Testis (tissue), 3 donors: ENCODE data around the gene EGFR. TPM values are rescaled to one million over a fixed set of nuclear protein-coding genes. Genes with fewer than 3 reads are reported as not detected.
A peak's percentile ranks its signal among the peaks of the same experiment; 100 is the strongest.

ENCODE experiments used
- DNase-seq: peaks from one replicate; pipeline ENCODE4 v3.0.0-alpha.2; 2019
- H3K27ac ChIP-seq, 2 donors: fragments of 200-600 bp; sonication (generic); one replicate each; pipeline ENCODE4 v1.5.1; 2019
- H3K27me3 ChIP-seq: fragments of 200-600 bp; sonication (generic); one replicate; pipeline ENCODE4 v1.5.1; 2019
- H3K36me3 ChIP-seq: fragments of 200-600 bp; sonication (generic); one replicate; pipeline ENCODE4 v1.5.1; 2017; ENCODE audit warnings: low read depth; ENCODE audit errors: missing control alignments
- H3K4me1 ChIP-seq: fragments of 200-600 bp; sonication (generic); one replicate; pipeline ENCODE4 v1.5.1; 2019
- H3K4me3 ChIP-seq, 2 donors: fragments of 200-600 bp; sonication (generic); one replicate each; pipeline ENCODE4 v1.5.1; 2017 to 2019
- H3K9me3 ChIP-seq: fragments of 200-600 bp; sonication (generic); one replicate; pipeline ENCODE4 v1.5.1; 2017
- CTCF ChIP-seq, 3 experiments: fragments of 450-650 bp in 2 of 3; fragments of 200-600 bp in 1 of 3; sonication (generic) in 1 of 3; IDR thresholded peaks; one replicate each; pipeline ENCODE4 v1.5.1; 2016 to 2019; ENCODE audit warnings: antibody characterized with exemption in 3 of 3, mild to moderate bottlenecking in 2 of 3, moderate library complexity in 1 of 3
- POLR2A ChIP-seq: fragments of 450-650 bp; IDR thresholded peaks from one replicate; pipeline ENCODE4 v1.6.1; 2017; ENCODE audit warnings: antibody characterized with exemption, mild to moderate bottlenecking, moderate library complexity
- WGBS, 2 donors: methylation state at CpG; one replicate each; pipeline ENCODE4 v1.1.5; 2018; 5-methylcytosine and 5-hydroxymethylcytosine counted together
- intact Hi-C: fragments of 100-400 bp; cut with DNase I; formaldehyde crosslinking; loops from one replicate; pipeline ENCODE4 v1.15.1; 2023; ENCODE audit warnings: low total_unique reads
- polyA plus RNA-seq: library from polyadenylated mRNA; stranded (reverse); fragments of 350-450 nt; fragmentation: Illumina TruSeq; extraction: RNeasy Lipid Tissue Mini Kit (QIAGEN cat#74804); gene quantifications from one replicate; pipeline ENCODE4 v1.2.3, GENCODE V29; 2014; ENCODE audit warnings: low read depth, low replicate concordance; ENCODE audit not compliant: insufficient read depth
- total RNA-seq, 2 donors: library from RNA; depleted of rRNA; stranded (reverse); fragments of >200 nt; gene quantifications; one replicate each; pipeline ENCODE4 v1.2.3, GENCODE V29; 2016

EGFR gene
- total and polyA plus RNA-seq, 3 donors from 2014 or later, result 11.0 to 45.0 (median 18.2) TPM

GRCh38 chr7:55085511-55086412 lies 66.9 kb downstream of the EGFR start:
- TF ChIP-seq CTCF (IDR thresholded peaks at IDR 0.05) (no peak), POLR2A (no peak)
- H3K9me3 ChIP-seq, result no peaks in the 10 kb centered on the region
- H3K27ac ChIP-seq, result peak overlapping the region; percentile 19 to 44
- DNase-seq, result no peak
- no peaks in the 10 kb centered on the region for H3K27me3 ChIP-seq
- intact Hi-C loops, result no loop called here
- H3K36me3 ChIP-seq, result no peaks in the 10 kb centered on the region
- 70 to 75% methylated on average over 12 of the region's 12 CpGs for WGBS, 2 donors
- H3K4me1 ChIP-seq, result peaks cover 22% of the 10 kb centered on the region
- H3K4me3 ChIP-seq, result no peak overlapping the region

DNA sequence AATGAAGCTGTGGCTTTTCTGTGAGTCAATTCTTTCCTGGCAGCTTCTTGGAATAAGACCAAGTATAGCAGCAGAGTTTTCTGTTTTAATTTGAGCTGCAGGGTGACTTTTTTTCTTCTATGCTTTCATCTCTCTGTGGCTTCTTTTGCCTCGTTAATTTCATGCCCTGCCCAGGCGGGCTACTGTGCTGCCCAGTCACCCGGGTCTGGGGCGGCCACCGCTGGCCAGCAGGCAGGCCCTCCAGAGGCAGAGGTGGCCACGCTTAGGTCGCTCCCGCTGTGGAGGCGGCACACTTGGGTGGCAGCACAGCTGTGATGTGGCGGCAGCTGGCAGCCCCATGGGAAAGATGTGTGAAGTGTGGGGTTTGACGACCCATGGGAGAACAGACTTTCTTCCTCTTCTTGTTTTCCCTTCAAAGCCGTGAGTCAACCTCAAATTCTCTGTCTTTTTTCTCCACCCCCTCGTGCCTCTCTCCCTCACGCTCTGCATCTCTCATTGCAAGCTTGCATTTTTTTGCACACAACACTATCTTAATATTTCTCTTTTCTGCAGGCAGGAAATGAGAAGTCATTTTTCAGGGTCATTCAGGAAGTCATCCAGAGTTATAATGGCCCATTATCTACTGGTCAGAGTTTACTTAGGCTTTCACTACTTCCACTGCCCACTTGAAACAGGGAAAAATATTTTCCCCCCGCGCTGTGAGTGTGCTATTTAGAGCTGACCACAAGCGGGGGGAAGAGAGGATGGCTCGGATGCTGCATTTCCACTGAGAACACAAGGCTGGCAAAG lies 67.8 kb downstream of the EGFR start:
- intact Hi-C loops, result no loop called here
- H3K27me3 ChIP-seq, result no peaks in the 10 kb centered on the region
- 35 to 37% methylated on average over 18 of the region's 18 CpGs for WGBS, 2 donors
- no peaks in the 10 kb centered on the region for H3K36me3 ChIP-seq
- H3K4me3 ChIP-seq, result no peak overlapping the region
- DNase-seq, result no peak
- H3K27ac ChIP-seq, result peak overlapping the region; percentile 19 to 44
- H3K4me1 ChIP-seq, result peaks cover 18% of the 10 kb centered on the region
- H3K9me3 ChIP-seq, result no peaks in the 10 kb centered on the region
- TF ChIP-seq CTCF (IDR thresholded peaks at IDR 0.05) (no peak), POLR2A (no peak)

- peaks cover 10% of the 10 kb centered on the region for H3K4me1 ChIP-seq
- 81 to 82% methylated on average over 5 of the region's 5 CpGs for WGBS, 2 donors
- H3K27me3 ChIP-seq, result no peaks in the 10 kb centered on the region
- H3K4me3 ChIP-seq, result no peak overlapping the region
- intact Hi-C loops, result no loop called here
- H3K27ac ChIP-seq, result peak overlapping the region in 1 of 2 donors; percentile 45
- no peaks in the 10 kb centered on the region for H3K9me3 ChIP-seq
- no peak for DNase-seq
- TF ChIP-seq CTCF (IDR thresholded peaks at IDR 0.05) (no peak), POLR2A (no peak)
- H3K36me3 ChIP-seq, result no peaks in the 10 kb centered on the region
Measured at GRCh38 chr7:55087521-55087961, 68.7 kb downstream of the EGFR start.

GRCh38 chr7:55088107-55088506 lies 69.3 kb downstream of the EGFR start:
- 95 to 99% methylated on average over 6 of the region's 6 CpGs for WGBS, 2 donors
- H3K36me3 ChIP-seq, result no peaks in the 10 kb centered on the region

More at GRCh38 chr7:55088107-55088506, 69.3 kb downstream of the EGFR start:
- H3K27me3 ChIP-seq, result no peaks in the 10 kb centered on the region
- no peak for TF ChIP-seq CTCF (IDR thresholded peaks at IDR 0.05)
- no peak for TF ChIP-seq POLR2A
- no peaks in the 10 kb centered on the region for H3K9me3 ChIP-seq
- DNase-seq, result no peak
- peaks cover 7% of the 10 kb centered on the region for H3K4me1 ChIP-seq
- H3K27ac ChIP-seq, result no peak overlapping the region
- intact Hi-C loops, result no loop called here
- H3K4me3 ChIP-seq, result no peak overlapping the region
